ENCODE data around the gene RERE.
A peak's percentile ranks its signal among the peaks of the same experiment; 100 is the strongest.

RERE gene

DNA sequence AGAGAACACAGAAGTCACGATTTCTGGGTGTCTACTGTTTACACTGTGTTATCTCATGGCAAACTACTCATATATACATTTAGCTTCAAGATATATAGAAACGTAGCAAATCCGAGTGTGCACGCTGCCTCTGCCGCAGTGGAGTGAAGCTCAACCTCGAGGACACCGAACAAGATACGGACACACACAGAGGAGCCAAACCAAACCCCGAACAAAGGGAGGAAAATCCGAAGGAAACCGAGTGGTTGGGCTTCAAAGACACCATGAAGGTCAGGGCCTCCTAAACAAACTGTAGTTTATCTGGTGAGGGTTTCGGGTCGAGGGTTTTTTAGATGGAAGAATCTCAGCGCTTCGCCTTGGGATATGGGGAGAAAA is 465.0 kb downstream of the RERE start:
- TF ChIP-seq, protein P1, sequence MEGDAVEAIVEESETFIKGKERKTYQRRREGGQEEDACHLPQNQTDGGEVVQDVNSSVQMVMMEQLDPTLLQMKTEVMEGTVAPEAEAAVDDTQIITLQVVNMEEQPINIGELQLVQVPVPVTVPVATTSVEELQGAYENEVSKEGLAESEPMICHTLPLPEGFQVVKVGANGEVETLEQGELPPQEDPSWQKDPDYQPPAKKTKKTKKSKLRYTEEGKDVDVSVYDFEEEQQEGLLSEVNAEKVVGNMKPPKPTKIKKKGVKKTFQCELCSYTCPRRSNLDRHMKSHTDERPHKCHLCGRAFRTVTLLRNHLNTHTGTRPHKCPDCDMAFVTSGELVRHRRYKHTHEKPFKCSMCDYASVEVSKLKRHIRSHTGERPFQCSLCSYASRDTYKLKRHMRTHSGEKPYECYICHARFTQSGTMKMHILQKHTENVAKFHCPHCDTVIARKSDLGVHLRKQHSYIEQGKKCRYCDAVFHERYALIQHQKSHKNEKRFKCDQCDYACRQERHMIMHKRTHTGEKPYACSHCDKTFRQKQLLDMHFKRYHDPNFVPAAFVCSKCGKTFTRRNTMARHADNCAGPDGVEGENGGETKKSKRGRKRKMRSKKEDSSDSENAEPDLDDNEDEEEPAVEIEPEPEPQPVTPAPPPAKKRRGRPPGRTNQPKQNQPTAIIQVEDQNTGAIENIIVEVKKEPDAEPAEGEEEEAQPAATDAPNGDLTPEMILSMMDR (IDR thresholded peaks at IDR 0.05; ENCODE audit: extremely low read depth, missing control alignments): no peak
- DNase-seq (ENCODE audit: low spot score): no peak

DNA sequence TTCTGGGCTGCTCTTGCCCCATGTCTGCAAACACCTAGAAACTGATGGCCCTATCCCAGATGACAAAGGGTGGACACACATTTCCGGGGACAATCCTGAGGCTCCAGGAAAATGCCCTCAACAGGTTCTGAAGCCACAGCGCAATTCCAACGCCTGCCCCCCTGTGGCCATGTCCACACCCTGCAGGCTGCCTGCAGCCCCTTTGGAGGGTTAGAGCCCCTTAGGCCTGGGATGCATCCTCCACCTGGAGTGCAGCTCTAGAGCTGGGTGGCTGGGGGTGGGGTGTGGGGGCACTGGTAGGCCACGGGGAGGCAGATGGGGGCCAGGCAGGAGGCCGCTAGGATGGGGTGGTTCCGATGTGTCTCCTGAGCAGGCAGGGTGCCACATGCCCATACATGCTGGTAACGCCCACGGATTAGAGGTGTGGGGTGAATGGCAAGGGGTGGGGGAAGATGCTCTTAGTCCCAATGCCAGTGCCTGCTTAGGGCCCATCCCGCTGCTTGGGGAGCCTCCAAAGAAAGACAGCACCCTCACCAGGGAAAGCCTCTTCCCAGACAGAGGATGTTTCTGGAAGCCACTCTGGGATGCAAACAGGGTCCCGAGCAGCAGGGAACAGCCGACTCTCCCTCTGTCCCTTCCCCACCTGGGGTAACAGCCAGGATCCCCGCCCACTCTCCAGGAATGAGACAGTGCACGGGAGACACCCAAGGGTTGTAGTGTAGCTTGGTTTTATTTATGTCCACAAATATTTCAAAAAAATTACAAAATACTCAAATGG is 465.6 kb downstream of the RERE start:
- DNase-seq (ENCODE audit: low spot score): no peak
- TF ChIP-seq, protein P1 (IDR thresholded peaks at IDR 0.05; ENCODE audit: extremely low read depth, missing control alignments): peak; percentile 46

DNA sequence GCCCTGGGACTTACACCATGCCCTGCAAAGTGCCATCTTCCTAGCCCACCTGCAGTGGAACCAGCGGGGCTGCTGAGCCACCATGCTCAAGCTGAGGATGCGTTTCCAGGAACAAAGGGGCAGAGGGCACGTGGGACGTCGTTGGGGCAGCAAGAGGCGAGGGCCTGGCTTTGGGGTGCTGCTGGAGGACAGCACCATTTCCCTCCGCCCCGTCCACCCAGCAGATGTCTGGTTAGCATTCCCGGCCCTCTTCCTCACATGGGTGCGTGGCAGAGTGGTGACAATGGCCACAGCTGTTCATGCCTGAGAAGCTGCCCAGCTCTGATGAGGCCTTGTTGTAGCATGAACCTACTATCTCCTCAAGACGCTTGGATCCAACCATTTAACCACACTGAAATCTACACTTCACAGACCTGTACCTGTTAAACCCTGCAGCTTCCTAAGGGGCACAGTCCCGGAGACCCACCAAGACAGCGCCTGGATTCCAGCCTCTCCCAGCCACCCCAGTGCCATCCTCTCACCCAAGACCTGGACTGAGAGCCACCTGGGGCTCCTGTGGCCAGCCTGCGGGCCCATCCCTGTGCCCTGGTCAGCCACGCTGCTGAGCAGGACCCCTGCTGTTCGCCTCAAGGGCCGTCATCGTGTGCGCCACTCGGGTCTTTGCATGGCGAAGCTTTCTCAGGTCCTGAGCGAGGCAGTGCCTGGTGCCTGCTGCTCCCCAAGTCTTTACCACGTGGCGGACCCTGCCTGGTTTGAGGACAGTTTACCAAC is 466.3 kb downstream of the RERE start:
- DNase-seq (ENCODE audit: low spot score): no peak
- TF ChIP-seq, protein P1 (IDR thresholded peaks at IDR 0.05; ENCODE audit: extremely low read depth, missing control alignments): no peak

DNA sequence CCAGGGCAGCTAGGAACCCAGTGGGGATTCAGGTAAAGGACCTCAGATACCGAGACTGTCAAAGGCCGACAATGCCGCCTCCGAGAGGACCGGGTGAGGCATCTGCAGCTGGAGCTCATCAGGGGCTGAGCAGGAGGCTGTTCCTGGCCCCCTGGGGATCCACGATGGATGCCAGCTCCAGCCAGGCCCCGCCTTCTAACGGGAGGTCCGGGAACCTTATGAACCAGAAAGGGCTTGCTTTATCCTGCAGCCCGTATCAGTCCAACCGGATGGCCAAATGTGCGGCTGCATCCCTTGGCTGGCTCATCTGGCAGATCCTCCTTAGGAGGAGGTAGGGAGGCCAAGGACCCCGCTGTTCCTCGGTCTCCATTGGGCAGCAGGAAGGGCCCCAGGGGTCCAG is 467.5 kb downstream of the RERE start:
- TF ChIP-seq, protein P1 (IDR thresholded peaks at IDR 0.05; ENCODE audit: extremely low read depth, missing control alignments): no peak

DNA sequence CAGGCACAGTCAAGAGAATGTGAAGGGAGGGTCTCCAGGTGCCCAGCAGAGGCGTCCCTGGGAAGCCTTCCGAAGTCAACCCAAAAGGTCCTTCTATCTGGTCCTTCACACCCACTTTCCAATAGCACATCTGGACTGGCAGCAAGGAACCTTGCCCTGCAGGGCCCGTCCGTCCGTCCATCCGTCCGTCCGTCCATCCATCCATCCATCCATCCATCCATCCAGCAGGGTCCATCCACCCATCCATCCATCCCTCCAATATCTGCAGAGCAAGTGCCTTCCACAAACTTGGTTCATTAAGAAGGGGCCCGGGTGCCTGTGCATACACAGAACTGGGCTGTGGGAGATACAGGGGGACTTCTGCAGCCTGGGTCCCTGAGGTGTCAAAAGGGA is 468.0 kb downstream of the RERE start:
- no peak for DNase-seq (ENCODE audit: low spot score)
- TF ChIP-seq, protein P1 (IDR thresholded peaks at IDR 0.05; ENCODE audit: extremely low read depth, missing control alignments): no peak

More for the DNA sequence above, 467.5 kb downstream of the RERE start:
- DNase-seq (ENCODE audit: low spot score): no peak

DNA sequence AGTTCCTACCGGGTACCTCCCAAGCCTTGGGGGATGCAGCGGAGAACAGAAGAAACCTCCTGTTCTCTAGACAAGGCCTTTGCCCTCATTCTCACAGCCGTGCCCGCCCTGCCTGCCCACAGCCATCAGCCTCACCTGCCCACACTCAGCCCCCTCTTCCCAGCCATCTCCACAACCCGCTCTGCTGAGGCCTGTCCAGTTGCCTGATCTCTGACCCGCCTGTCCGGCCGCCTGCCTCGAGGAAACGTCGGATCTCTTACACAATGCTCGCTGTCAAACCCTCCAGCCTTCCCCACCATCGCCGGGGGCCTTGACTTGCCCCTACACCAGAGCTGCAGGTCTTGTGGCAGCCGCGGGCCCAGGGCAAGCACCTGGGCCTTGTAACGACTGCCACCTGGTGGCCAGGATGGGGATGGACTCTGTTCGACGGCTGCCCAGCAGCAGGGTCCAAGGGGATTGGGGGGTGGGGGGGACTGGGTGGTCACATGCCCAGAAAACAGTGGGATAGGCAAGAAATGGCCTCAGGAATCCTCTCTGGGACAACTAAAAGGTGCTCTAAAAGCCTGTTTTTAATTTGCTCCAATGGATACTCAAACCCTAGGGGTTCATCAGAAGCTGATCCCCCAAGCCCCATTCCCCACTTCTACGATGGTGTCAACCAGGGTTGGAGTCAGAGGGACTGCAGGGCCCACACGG is 468.5 kb downstream of the RERE start:
- DNase-seq (ENCODE audit: low spot score): peak; percentile 91
- TF ChIP-seq, protein P1 (IDR thresholded peaks at IDR 0.05; ENCODE audit: extremely low read depth, missing control alignments): peak; percentile 81
